GM18526 (cell line): ENCODE data around the gene ARHGEF28.

Experiments used
- POLR2A ChIP-seq: IDR thresholded peaks from 3 replicates; pipeline ENCODE4 v1.6.1; 2011; ENCODE audit not compliant: insufficient read length; ENCODE audit errors: extremely low read depth

The ARHGEF28 gene

GRCh38 chr5:73903169-73903568 is 277.2 kb downstream of the ARHGEF28 start:
- no peak for TF ChIP-seq POLR2A

DNA sequence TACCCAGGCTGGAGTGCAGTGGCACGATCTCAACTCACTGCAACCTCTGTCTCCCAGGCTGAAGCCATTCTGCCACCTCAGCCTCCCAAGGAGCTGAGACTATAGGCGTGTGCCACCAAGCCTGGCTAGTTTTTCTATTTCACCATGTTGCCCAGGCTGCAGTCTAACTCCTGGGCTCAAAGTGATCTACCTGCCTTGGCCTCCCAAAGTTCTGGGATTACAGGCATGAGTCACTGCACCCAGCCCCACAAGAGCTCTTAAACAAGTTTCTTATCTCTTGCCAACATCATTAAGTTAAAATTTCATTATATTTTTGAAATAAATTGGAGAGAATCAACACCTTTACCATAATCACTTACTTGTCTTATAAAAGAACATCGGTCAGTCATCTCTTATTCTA is 280.3 kb downstream of the ARHGEF28 start:
- no peak for TF ChIP-seq POLR2A

DNA sequence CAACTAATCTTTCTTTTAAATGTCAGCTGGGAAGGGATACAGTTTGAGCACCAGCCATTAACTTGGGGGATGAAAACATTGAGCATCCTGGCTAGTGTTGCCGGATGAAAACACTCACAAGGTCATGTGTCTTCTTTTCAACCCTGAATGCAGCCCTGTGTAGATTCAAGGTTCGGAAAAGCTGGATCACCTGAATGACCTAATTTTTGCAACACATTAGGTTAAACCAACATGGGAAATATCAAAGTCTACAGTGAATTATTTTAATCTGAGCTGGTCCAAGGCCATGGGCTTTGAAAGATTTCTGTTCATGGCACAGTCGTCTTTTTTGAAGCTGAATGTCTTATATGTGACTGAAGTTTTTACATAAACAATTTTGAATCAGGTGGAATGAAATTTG is 281.2 kb downstream of the ARHGEF28 start:
- no peak for TF ChIP-seq POLR2A

DNA sequence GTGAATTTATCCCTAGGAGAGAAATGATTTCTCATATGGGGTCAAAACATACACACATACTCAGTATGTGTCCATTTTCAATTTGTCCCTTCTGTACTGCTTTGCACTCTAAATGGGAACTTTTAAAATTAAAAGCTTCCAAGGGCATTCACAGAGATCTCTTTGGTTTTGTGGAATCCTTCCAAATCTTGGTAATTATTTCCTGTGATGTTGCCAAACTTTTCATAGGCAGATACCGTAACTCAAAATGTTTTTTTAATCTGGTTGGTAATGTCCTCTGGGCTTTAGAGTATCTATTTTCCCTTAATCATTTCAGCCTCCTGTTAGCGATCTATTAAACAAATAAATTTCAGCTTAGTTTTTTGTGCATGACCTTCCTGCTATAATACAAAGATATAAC is 282.4 kb downstream of the ARHGEF28 start:
- no peak for TF ChIP-seq POLR2A

- no peak for TF ChIP-seq POLR2A
Measured at GRCh38 chr5:73908846-73909245, 282.9 kb downstream of the ARHGEF28 start.

DNA sequence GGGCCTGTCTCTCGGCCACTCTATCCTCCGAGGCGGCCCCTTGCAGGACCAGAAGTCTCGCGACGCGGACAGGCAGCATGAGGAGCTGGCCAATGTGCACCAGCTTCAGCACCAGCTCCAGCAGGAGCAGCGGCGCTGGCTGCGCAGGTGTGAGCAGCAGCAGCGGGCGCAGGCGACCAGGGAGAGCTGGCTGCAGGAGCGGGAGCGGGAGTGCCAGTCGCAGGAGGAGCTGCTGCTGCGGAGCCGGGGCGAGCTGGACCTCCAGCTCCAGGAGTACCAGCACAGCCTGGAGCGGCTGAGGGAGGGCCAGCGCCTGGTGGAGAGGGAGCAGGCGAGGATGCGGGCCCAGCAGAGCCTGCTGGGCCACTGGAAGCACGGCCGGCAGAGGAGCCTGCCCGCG is 283.5 kb downstream of the ARHGEF28 start:
- no peak for TF ChIP-seq POLR2A

- TF ChIP-seq POLR2A, result no peak
Measured at GRCh38 chr5:73911761-73912393, 285.9 kb downstream of the ARHGEF28 start.

GRCh38 chr5:73912821-73913271 is 286.9 kb downstream of the ARHGEF28 start:
- TF ChIP-seq POLR2A, result no peak

- no peak for TF ChIP-seq POLR2A
Measured at GRCh38 chr5:73913971-73914370, 288.0 kb downstream of the ARHGEF28 start.

DNA sequence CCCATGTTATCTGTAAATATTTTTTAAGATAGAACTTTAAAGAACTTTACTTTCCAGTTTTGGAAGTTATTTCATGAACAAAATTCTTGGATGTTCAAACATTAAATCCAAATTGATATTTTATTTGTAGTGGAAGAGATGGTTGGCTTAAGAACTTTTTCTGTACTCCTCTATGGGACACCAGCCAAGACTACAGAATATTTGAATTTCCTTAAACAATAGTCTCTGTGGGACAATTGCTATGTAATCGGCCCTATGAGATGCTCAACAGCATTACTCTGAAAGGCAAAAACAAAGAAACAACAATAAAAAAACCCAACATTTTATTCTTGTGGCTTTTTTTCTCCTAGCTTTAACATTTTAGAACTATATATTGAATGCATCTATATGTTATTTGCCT is 289.3 kb downstream of the ARHGEF28 start:
- no peak for TF ChIP-seq POLR2A

DNA sequence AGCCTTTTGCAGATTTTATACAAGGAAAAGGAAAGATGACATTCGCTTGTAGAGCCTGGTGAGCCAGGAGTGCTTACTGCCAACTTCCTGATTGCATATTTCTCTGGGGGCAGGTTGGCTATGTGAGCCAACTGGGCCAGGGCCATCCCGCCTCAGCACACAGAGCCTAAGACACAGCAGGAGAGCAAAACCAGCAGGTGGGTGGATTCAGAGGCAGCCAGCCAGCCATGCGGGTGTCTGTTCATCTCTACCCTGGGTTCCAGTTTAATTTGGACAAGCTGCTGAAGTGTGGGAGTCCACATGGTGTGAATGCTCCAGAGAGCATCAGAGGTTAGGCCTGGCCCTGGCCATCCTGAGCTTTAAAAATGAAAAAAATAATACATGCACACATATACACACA is 291.4 kb downstream of the ARHGEF28 start:
- TF ChIP-seq POLR2A, result no peak

GRCh38 chr5:73917891-73918290 is 291.9 kb downstream of the ARHGEF28 start:
- TF ChIP-seq POLR2A, result no peak

DNA sequence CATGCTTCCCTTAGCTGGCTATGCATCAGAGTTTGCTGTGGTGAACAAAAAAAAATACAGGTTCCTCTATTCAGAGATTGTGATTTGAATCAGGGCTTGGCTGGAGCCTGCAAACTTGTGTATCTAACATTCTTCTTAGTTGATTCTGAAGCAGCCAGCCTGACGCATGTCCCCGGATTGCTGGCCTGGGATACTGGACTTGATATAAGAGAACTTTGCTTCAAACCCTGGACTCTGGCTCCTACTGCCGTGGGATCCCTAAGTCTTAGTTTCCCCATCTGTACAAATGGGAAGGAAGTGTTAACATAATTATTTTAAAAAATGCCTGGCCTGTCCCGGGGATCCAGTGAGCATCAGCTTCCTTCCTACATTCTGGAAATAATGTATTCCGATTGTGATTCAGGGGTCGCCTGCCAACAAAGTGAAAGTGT is 292.8 kb downstream of the ARHGEF28 start:
- no peak for TF ChIP-seq POLR2A

DNA sequence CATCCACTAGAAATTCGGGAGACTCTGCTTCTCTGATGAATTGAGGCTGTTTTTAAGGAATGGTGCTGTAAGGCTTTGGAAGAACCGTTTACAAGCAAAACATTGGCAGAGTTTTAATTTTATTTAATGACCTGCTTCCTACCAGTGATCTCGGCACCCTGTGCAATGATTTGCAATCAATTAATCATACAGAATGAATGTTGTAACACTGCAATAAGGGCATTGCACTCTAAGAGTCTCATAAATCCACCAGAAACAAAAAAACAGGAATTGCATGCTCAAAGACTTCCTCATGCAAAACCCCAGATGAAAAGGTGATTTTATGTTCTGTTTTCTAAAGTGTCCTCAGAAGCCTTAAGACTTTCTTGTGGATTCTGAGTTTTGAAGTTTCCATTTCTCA is 295.7 kb downstream of the ARHGEF28 start:
- TF ChIP-seq POLR2A, result no peak

DNA sequence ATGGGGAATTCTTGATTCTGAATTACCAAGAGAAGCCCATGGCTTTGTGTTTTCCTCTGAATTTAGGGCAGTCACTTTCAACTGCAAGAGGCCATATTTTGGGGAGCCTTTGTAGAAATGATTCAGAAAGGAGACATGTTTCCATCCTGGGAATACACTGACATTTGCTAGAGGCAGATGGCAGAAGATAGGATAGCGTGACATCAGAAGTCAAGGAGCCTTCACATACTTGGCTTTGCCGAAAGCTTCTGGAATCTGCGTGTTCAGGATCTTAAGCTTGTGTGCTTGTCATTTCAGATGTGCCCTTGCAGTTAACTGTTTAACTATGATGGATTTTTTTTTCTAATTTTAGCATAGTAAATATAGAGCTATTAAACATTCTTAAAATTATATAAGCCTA is 296.2 kb downstream of the ARHGEF28 start:
- TF ChIP-seq POLR2A, result no peak

DNA sequence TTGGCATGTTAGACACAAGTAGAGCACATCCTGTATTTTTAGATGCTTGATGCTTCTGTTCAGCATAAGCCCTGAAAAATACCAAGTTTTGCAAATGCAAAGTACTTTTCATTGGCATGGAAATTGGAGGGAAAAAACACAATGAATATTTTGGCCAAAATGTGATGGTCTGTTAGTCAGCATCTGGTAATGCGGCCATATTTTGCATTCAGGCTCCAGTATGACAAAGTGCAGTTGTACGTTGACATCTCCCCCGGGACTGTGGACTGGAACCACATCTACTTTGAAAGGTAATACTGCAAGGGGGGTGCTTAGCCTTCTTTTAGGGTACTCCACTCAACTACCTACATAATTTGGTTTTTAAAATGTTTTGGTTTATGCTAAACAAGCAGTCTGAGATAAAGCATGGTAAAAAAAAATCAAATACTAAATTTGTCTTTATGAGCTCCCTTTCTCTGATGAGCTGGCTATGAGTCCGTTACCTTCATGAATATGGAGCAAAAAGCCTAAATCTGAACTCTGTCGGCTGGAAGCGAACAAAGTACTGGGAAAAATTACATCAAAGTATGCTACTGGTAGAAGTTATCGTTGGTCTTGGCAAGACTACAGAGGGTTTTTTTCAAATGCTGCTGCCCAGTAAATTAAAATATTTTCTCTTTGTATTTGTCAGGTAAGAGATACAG is 297.0 kb downstream of the ARHGEF28 start:
- no peak for TF ChIP-seq POLR2A
